GM12892 (cell line): ENCODE data around the gene LAMP5.

Source experiments
- POLR2A ChIP-seq: IDR thresholded peaks from 2 replicates; pipeline ENCODE4 v1.6.1; 2011; ENCODE audit warnings: low read depth, low read length, control low read depth
- POLR2AphosphoS5 ChIP-seq: IDR thresholded peaks from 2 replicates; pipeline ENCODE4 v1.6.1; 2011; ENCODE audit warnings: low read depth, low read length, control low read depth
- TAF1 ChIP-seq: IDR thresholded peaks from 2 replicates; pipeline ENCODE4 v1.6.1; 2011; ENCODE audit warnings: low read depth, mild to moderate bottlenecking, control low read depth, low read length, borderline replicate concordance

DNA sequence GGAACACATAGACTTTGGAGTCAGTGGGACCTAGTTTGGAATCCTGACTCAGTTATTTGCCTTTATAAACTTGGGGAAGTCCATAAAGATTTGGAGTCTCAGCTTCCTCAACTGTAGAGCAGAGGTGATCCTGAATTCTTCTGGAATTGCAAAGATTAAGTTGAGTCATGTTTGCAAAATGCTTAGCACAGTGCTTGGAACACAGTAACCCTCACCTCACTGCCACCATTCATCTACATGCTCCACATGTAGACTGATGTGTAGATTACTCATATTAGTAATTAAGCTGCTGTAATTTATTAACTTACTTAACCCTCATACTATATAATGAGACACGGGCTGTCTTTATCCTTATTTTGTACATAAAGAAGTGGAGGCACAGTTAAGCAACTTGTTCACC lies 61.4 kb downstream of the LAMP5 start:
- TF ChIP-seq POLR2AphosphoS5: no peak
- TF ChIP-seq POLR2A: no peak
- TF ChIP-seq TAF1: no peak
